ENCODE data around the gene LRRTM3.

DNA sequence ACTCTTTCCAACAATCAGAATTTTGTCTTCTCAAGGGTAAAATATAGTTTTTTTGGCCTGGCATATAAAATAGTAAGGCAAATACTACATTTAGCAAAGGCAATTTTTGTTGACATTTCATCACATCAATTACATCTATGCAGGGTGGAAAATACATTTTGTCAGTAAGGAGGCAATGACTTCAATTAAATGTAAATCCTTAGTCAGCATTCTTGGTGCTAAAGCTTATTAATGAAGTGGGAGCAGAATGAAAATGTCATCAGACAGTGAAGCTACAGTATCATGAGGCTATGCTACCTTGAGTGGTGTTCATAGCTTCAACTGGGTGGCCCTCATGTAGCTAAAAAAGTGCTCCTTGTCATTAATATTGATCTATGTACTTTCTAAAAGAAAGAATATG is 8.9 kb downstream of the LRRTM3 start:
- TF ChIP-seq, protein P1, sequence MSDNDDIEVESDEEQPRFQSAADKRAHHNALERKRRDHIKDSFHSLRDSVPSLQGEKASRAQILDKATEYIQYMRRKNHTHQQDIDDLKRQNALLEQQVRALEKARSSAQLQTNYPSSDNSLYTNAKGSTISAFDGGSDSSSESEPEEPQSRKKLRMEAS (IDR thresholded peaks at IDR 0.05), result no peak
- TF ChIP-seq, protein P2, sequence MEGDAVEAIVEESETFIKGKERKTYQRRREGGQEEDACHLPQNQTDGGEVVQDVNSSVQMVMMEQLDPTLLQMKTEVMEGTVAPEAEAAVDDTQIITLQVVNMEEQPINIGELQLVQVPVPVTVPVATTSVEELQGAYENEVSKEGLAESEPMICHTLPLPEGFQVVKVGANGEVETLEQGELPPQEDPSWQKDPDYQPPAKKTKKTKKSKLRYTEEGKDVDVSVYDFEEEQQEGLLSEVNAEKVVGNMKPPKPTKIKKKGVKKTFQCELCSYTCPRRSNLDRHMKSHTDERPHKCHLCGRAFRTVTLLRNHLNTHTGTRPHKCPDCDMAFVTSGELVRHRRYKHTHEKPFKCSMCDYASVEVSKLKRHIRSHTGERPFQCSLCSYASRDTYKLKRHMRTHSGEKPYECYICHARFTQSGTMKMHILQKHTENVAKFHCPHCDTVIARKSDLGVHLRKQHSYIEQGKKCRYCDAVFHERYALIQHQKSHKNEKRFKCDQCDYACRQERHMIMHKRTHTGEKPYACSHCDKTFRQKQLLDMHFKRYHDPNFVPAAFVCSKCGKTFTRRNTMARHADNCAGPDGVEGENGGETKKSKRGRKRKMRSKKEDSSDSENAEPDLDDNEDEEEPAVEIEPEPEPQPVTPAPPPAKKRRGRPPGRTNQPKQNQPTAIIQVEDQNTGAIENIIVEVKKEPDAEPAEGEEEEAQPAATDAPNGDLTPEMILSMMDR (IDR thresholded peaks at IDR 0.05), result no peak
- TF ChIP-seq MAFK (IDR thresholded peaks at IDR 0.05; ENCODE audit: partially characterized antibody), result peak; percentile 88
